Activated CD8-positive, alpha-beta memory T cell treated with anti-CD3 and anti-CD28 coated beads for 48 hours (primary cell): ENCODE data around the gene ZNF213.

Source experiments
- DNase-seq, 3 experiments: peaks; one replicate each; pipeline ENCODE4 v3.0.0-alpha.2; 2020; ENCODE audit warnings: low read depth in 2 of 3, low spot score in 2 of 3

Gene ZNF213

GRCh38 chr16:3145660-3146059 is 10.8 kb downstream of the ZNF213 start:
- no peak for DNase-seq

GRCh38 chr16:3147046-3147756 is 12.4 kb downstream of the ZNF213 start:
- no peak for DNase-seq

GRCh38 chr16:3147757-3148104 is 12.9 kb downstream of the ZNF213 start:
- no peak for DNase-seq

DNA sequence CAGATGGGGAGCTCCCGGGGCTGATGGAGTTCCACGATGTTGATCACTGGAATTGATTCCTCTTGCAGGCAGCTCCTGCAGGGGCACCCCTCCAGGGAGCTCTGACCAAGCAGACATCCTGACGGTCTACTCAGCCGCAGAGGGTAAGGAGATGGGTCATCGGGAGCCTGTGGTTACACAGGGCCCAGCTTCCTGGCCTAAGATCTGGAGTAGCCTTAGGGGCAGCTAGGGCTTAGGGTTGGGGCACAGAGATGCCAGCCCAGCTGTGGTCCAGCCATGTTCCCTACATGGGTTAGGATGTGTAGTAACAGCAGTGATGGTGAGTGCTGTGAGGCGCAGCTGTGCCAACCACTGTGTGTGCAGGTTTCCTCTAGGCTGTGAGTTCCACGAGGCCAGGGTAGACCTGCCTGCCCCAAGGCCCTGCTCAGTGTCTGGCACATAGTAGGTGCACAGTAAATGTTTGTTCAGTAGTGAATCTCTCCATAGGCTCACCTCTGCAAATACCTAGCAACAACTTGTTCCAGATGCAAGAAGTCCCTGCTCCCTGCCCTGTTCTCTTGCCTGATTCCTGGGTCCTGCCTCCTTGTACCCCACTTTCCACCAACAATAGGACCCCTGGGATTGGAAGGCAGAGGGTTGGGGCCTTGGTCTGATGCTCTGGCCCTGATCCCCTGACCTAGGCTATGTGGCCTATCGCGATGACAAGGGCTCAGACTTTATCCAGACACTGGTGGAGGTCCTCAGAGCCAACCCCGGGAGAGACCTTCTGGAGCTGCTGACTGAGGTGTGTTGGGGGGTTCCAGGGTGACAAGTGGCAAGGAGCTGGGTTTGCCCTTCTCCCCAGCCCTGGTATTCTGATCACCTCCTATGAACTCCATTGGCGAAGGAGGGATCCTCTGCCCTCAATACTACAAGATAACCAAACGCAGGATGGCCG is 13.7 kb downstream of the ZNF213 start:
- no peak for DNase-seq

DNA sequence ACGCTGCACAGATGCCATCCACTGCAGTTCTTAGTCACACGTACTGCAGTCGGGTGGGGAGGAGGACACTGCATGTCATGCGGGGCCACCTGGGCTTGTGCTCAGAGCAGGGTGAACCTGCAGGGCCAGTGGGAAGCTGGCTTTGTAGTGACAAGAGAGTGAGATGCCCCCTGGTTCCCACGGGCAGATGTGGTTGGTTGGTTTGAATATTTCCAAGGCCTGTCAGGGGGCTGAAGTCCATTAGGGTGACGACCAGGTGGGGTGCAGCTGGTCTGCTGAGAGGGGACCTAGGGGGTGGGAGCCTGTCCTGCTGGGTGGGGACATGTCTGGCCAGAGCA is 14.3 kb downstream of the ZNF213 start:
- no peak for DNase-seq

DNA sequence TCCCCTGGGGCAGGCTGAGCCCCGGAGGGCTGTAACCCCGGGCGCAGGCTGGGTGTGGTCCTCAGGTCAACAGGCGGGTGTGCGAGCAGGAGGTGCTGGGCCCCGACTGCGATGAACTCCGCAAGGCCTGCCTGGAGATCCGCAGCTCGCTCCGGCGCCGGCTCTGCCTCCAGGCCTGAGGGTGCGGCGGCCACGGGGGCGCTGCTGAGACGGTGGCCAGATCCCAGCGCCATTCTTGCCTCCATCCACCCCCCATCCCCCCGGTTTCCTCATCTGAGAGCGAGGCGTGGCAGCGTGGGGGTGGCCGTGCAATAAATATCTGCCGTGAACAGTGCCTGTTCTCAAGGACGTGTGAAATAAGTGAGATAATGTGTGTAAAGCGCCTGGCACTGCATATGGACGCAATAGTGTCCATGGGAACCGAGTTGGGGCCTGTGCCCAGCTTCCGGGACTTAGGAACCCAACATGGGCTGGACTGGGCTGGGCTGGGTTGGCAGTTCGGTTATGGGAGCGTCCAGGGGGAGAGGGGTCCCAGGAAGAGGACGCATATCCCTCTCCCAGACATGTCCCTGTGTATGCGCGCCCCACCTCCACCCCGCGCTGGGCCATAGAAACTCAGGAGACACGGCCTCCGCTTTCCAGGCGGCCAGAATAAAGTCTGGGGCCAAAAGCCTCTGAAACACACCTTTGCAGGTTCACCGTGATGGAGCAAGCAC is 15.0 kb downstream of the ZNF213 start:
- DNase-seq = no peak

DNA sequence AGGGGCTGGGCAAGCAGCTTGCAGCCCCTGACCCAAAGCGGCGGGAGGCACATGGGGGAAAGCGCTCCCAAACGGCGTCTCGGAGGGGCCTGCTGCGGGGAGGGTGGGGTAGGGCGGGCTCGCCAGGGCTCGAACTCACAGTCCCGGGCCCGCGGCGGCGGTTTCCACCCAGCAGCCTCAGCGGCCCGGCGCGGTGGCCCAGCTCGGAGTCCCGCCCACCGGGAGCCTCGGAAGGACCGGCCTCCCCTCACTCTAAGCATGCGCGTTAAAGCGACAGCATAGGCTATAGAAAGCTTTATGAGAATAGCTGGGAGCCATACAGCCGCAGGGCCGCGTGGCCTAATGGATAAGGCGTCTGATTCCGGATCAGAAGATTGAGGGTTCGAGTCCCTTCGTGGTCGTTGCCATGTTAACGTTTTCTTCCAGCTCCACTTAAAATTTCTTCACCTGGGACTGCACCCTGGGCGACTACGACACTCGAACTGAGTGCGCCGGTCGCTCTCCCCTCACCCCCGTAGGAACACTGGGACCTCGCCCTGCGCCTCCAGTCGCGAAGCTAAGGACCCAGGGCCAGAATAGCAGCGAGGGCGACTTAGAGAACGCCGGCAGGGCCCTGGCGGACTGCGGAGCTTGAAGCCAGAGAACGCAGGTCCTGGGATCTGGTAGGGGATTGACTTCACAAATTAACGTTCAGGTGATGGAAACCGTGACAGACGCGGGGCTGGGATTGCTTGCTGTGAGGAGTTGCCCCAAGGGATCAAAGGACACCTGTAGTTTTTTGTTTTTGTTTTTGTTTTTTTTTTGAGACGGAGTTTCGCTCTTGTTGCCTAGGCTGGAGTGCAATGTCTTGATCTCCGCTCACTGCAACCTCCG is 15.8 kb downstream of the ZNF213 start:
- DNase-seq = peak; percentile 99 to 100 (median 100)

DNA sequence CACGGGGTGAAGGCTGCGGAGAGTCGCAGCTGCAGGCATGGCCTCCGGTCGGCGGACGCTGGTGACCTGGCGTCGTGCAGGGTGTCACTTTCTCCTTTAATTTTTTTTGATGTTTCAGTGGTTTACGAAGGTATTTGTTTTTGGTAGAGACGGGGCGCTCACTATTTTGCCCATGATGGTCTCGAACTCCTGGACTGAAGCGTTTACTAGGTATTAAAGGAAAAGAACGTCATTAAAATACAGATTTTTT is 17.1 kb downstream of the ZNF213 start:
- DNase-seq = no peak

GRCh38 chr16:3152277-3152990 is 17.6 kb downstream of the ZNF213 start:
- peak; percentile 83 to 99 (median 99) for DNase-seq

- no peak for DNase-seq
Measured at GRCh38 chr16:3152991-3153368, 18.2 kb downstream of the ZNF213 start.

DNA sequence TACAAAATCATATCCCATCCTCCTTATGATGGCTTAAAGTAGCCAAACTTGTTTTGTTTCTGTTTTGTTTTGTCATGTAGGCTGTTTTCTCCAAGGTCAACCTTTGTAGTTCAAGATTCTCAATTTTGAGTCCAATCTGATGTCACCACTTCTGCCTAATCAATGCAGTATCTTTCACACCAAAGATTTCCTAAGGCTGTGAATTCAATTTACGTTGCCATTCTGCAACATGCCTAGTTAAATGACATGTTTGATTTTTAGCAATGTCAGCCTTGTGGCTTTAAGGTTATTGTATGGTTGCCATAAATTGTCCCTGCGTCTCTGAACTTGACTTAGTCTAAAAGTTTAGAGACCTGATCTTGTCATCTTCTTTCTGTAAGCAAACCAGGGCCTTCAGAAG is 20.4 kb downstream of the ZNF213 start:
- no peak for DNase-seq

DNA sequence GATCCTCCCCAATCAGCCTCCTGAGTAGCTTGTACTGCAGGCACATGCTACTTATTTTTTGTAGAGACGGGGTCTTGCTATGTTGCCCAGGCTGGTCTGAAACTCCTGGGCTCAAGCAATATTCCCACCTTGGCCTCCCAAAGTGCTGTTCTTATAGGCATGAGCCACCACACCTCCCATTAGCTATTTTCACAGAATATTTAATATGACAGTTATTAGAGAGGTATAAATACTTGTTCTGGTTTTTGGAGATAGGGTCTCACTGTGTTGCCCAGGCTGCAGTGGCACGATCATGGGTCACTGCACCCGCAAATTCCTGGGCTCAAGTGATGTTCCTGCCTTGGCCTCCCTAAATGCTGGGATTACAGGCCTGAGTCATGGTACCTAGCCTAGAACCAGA is 21.1 kb downstream of the ZNF213 start:
- no peak for DNase-seq

GRCh38 chr16:3157229-3158025 is 22.6 kb downstream of the ZNF213 start:
- DNase-seq = peak in 1 of 3 experiments; percentile 68

DNA sequence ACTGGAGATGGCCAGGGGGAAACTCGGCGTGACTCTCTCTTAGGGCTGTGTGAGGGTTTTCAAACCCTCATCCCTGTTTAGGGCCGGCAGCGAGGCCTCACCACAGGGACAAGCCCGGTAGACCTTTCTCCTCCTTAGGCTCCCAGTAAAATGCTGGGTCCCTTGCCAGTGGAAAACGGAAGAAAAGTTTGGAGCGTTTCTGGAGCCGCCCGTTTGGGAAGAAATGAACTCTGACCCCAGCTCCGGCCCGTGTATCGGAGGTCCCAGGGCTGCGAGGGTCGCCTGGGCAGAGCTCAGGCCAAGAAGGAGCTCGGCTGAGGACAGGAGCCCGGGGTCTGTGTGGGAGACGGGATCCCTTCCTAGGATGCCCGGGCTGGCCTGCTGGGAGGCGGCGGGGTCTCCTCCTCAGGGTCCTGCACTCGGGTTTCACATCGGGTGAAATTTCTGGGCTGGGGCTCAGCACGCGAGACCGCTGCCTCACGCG is 23.2 kb downstream of the ZNF213 start:
- DNase-seq = no peak

DNA sequence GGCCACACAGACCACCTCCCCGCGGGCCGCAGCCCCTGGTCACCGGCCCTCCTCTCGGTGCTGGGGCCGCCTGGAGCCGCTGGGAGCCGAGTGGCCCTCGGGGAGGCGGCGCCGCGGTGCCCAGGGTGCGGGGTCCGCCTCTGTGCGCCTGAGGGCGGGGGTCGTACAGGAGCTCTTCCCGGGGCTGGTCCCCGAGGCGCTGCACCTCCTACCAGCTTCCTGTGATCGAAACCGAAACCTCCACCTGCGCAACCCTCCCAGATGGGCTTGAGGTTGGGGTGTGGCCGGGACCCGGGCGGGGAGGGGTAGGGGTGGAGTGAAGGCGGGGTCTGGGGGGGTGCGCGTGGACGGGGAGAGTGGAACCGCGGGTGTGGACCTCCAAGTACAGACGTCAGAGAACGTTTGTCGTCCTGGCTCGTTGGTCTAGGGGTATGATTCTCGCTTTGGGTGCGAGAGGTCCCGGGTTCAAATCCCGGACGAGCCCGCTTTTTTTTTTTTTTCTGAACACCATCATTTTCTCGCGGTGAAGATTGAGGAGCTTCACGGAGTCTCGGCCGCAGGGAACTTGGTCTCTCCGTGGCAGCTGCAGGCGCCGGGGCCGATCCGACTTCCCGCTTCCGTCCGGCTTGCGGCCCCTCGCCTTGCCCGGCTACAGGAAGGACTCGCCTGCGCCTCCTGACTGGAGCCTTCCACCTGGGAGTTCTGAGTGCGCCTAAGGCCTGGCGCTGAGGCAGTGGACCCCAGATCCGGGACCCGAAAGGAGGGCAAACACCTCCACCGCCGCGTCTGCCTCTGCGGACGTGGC is 23.9 kb downstream of the ZNF213 start:
- DNase-seq = peak; percentile 75 to 87 (median 85)

DNA sequence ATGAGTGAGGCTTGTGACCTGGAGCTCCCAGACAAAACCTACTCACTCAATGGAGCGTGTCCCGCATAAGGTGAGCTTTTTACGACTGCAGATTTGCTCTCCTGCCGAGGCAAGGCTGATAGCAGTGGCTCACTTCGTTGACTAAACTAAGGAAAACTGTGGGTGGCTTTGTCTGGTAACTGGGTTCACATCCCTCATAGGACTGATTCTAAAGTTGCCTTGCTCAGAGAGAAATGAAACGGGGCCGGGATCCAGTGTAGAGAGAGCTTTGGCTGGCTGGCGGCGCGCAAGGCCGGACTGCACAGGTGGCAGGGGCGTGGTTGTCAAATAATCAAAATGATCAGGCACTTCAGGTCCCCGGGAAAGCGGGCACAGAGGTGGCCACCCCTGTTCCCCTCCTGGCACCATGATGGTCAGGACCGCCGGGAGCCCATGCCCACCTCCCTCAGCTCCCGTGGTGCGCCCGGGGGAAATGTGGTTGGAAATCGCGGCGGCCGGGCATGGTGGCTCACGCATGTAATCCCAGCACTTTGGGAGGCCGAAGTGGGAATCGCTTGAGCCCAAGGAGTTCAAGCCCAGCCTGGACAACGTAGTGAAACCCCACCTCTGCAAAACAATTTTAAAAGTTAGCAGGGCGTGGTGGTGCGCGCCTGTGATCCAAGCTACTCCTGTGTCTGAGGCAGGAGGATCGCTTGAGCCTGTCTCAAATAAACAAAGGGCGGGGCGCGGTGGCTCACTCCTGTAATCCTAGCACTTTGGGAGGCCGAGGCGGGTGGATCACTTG is 26.6 kb downstream of the ZNF213 start:
- DNase-seq = no peak

- no peak for DNase-seq
Measured at GRCh38 chr16:3164121-3164991, 29.5 kb downstream of the ZNF213 start.
